HepG2 (cell line): ENCODE data around the gene DDAH2. TPM values are rescaled to one million over a fixed set of nuclear protein-coding genes. Genes with fewer than 3 reads are reported as not detected.
A peak's percentile ranks its signal among the peaks of the same experiment; 100 is the strongest.

Experiments used
- SKIL ChIP-seq: sonication (generic); formaldehyde crosslinking; IDR thresholded peaks from 2 replicates; pipeline ENCODE4 v1.8.0; 2022; ENCODE audit warnings: missing genetic modification reagents, mild to moderate bottlenecking, moderate library complexity, borderline replicate concordance
- SRSF1 ChIP-seq: fragments of 200-400 bp; formaldehyde crosslinking; optimal IDR thresholded peaks from 2 replicates; pipeline ENCODE3; 2017; ENCODE audit warnings: mild to moderate bottlenecking, low read depth, low read length, moderate library complexity
- ZFP36L2 ChIP-seq: sonication (generic); formaldehyde crosslinking; IDR thresholded peaks from 2 replicates; pipeline ENCODE4 v1.4.0; 2020; ENCODE audit warnings: missing genetic modification reagents
- ZNF333 ChIP-seq: sonication (generic); formaldehyde crosslinking; IDR thresholded peaks from 2 replicates; pipeline ENCODE4 v1.4.0; 2020; ENCODE audit warnings: mild to moderate bottlenecking, missing genetic modification reagents, borderline replicate concordance
- polyA plus RNA-seq, 8 experiments: library from polyadenylated mRNA; depleted of rRNA in 3 of 8; stranded (reverse) in 7 of 8; unstranded in 1 of 8; fragments of >200 nt; fragmentation: Illumina TruSeq in 4 of 8; extraction: Trizol in 4 of 8; gene quantifications; 2 replicates each; pipeline versions ENCODE4 v1.2.1 to v1.2.3, GENCODE V29; 2011 to 2016; ENCODE audit warnings: low read depth in 4 of 8, missing spikeins in 1 of 8, mixed read lengths in 1 of 8; ENCODE audit not compliant: insufficient read depth in 1 of 8
- total RNA-seq, 5 experiments: library from RNA; depleted of rRNA; stranded (reverse); fragments of >200 nt; fragmentation: Illumina TruSeq; extraction: Trizol; gene quantifications; 2 replicates each; pipeline ENCODE4 v1.2.3, GENCODE V29; 2016; ENCODE audit warnings: low read depth in 1 of 5
- TF ChIP-seq, protein P1 (sequence below): sonication (generic); formaldehyde crosslinking; IDR thresholded peaks from 2 replicates; pipeline ENCODE4 v1.4.0; 2020; ENCODE audit warnings: missing genetic modification reagents
- TF ChIP-seq, protein P2 (sequence below), 2 experiments: IDR thresholded peaks; 2 replicates each; pipeline ENCODE4 v1.6.1; 2011 to 2012; ENCODE audit warnings: low read length in 2 of 2, borderline replicate concordance in 1 of 2, low read depth in 1 of 2, mild to moderate bottlenecking in 1 of 2, moderate library complexity in 1 of 2
- TF ChIP-seq, protein P3 (sequence below): sonication (generic); formaldehyde crosslinking; IDR thresholded peaks from 2 replicates; pipeline ENCODE4 v1.9.0; 2021; ENCODE audit warnings: mild to moderate bottlenecking, missing genetic modification reagents
- TF ChIP-seq, protein P4 (sequence below): IDR thresholded peaks from 2 replicates; pipeline ENCODE4 v1.6.1; 2016; ENCODE audit warnings: mild to moderate bottlenecking, missing biosample characterization, missing genetic modification reagents

DDAH2 gene
- total and polyA plus RNA-seq, 2 of the 13 experiments (the other 11 are each of a cell fraction or from before 2014, with no cell fraction given), result 16.4 to 21.1 TPM

DNA sequence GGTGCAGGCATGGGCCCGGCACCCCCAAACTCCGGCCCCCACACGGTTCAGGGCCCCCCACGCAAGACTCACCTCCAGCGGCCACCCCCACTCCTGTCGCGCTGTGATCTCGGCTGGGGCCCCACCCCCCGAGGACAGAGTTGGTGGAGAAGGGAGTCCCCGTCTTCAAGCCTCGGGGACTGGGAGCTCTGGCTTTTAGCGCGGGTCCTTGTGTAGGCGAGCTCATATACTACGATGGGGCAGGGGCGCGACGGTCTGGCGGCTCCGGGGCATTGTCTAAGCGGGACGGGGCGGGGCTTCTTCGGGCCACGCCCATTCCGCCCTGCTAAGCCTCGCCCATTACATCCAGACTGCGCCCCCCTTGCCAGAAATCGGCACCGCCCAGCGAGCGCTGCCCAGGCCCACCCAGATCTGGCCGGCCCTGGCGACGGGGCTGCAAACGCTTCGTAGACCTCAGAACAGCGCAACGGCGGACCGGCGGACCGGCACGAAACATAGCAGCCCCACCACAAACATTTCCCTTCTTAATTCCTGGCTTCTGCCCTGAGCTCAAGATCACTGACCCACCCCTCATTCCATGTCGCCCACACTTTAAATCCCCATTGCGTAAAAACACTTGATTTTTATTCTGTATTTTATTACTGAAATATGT, 1.0 kb upstream of the DDAH2 start (continued):
- TF ChIP-seq, protein P1, sequence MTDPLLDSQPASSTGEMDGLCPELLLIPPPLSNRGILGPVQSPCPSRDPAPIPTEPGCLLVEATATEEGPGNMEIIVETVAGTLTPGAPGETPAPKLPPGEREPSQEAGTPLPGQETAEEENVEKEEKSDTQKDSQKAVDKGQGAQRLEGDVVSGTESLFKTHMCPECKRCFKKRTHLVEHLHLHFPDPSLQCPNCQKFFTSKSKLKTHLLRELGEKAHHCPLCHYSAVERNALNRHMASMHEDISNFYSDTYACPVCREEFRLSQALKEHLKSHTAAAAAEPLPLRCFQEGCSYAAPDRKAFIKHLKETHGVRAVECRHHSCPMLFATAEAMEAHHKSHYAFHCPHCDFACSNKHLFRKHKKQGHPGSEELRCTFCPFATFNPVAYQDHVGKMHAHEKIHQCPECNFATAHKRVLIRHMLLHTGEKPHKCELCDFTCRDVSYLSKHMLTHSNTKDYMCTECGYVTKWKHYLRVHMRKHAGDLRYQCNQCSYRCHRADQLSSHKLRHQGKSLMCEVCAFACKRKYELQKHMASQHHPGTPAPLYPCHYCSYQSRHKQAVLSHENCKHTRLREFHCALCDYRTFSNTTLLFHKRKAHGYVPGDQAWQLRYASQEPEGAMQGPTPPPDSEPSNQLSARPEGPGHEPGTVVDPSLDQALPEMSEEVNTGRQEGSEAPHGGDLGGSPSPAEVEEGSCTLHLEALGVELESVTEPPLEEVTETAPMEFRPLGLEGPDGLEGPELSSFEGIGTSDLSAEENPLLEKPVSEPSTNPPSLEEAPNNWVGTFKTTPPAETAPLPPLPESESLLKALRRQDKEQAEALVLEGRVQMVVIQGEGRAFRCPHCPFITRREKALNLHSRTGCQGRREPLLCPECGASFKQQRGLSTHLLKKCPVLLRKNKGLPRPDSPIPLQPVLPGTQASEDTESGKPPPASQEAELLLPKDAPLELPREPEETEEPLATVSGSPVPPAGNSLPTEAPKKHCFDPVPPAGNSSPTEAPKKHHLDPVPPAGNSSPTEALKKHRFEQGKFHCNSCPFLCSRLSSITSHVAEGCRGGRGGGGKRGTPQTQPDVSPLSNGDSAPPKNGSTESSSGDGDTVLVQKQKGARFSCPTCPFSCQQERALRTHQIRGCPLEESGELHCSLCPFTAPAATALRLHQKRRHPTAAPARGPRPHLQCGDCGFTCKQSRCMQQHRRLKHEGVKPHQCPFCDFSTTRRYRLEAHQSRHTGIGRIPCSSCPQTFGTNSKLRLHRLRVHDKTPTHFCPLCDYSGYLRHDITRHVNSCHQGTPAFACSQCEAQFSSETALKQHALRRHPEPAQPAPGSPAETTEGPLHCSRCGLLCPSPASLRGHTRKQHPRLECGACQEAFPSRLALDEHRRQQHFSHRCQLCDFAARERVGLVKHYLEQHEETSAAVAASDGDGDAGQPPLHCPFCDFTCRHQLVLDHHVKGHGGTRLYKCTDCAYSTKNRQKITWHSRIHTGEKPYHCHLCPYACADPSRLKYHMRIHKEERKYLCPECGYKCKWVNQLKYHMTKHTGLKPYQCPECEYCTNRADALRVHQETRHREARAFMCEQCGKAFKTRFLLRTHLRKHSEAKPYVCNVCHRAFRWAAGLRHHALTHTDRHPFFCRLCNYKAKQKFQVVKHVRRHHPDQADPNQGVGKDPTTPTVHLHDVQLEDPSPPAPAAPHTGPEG, result no peak
- TF ChIP-seq ZFP36L2 (CRISPR knock-in tag), result 0 out of 2 replicates have a peak, but pooled peaks have one; percentile 38
- TF ChIP-seq, protein P2, sequence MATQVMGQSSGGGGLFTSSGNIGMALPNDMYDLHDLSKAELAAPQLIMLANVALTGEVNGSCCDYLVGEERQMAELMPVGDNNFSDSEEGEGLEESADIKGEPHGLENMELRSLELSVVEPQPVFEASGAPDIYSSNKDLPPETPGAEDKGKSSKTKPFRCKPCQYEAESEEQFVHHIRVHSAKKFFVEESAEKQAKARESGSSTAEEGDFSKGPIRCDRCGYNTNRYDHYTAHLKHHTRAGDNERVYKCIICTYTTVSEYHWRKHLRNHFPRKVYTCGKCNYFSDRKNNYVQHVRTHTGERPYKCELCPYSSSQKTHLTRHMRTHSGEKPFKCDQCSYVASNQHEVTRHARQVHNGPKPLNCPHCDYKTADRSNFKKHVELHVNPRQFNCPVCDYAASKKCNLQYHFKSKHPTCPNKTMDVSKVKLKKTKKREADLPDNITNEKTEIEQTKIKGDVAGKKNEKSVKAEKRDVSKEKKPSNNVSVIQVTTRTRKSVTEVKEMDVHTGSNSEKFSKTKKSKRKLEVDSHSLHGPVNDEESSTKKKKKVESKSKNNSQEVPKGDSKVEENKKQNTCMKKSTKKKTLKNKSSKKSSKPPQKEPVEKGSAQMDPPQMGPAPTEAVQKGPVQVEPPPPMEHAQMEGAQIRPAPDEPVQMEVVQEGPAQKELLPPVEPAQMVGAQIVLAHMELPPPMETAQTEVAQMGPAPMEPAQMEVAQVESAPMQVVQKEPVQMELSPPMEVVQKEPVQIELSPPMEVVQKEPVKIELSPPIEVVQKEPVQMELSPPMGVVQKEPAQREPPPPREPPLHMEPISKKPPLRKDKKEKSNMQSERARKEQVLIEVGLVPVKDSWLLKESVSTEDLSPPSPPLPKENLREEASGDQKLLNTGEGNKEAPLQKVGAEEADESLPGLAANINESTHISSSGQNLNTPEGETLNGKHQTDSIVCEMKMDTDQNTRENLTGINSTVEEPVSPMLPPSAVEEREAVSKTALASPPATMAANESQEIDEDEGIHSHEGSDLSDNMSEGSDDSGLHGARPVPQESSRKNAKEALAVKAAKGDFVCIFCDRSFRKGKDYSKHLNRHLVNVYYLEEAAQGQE (IDR thresholded peaks at IDR 0.05; ENCODE audit: borderline replicate concordance in 1 of 2, low read depth in 1 of 2, low read length in 2 of 2), result no peak
- TF ChIP-seq SRSF1, result peak; percentile 92
- TF ChIP-seq ZNF333 (CRISPR knock-in tag), result peak; percentile 56; the same call in 1 of the 2 replicates
- TF ChIP-seq SKIL, result peak; percentile 56; the same call in 1 of the 2 replicates
- TF ChIP-seq, protein P3, sequence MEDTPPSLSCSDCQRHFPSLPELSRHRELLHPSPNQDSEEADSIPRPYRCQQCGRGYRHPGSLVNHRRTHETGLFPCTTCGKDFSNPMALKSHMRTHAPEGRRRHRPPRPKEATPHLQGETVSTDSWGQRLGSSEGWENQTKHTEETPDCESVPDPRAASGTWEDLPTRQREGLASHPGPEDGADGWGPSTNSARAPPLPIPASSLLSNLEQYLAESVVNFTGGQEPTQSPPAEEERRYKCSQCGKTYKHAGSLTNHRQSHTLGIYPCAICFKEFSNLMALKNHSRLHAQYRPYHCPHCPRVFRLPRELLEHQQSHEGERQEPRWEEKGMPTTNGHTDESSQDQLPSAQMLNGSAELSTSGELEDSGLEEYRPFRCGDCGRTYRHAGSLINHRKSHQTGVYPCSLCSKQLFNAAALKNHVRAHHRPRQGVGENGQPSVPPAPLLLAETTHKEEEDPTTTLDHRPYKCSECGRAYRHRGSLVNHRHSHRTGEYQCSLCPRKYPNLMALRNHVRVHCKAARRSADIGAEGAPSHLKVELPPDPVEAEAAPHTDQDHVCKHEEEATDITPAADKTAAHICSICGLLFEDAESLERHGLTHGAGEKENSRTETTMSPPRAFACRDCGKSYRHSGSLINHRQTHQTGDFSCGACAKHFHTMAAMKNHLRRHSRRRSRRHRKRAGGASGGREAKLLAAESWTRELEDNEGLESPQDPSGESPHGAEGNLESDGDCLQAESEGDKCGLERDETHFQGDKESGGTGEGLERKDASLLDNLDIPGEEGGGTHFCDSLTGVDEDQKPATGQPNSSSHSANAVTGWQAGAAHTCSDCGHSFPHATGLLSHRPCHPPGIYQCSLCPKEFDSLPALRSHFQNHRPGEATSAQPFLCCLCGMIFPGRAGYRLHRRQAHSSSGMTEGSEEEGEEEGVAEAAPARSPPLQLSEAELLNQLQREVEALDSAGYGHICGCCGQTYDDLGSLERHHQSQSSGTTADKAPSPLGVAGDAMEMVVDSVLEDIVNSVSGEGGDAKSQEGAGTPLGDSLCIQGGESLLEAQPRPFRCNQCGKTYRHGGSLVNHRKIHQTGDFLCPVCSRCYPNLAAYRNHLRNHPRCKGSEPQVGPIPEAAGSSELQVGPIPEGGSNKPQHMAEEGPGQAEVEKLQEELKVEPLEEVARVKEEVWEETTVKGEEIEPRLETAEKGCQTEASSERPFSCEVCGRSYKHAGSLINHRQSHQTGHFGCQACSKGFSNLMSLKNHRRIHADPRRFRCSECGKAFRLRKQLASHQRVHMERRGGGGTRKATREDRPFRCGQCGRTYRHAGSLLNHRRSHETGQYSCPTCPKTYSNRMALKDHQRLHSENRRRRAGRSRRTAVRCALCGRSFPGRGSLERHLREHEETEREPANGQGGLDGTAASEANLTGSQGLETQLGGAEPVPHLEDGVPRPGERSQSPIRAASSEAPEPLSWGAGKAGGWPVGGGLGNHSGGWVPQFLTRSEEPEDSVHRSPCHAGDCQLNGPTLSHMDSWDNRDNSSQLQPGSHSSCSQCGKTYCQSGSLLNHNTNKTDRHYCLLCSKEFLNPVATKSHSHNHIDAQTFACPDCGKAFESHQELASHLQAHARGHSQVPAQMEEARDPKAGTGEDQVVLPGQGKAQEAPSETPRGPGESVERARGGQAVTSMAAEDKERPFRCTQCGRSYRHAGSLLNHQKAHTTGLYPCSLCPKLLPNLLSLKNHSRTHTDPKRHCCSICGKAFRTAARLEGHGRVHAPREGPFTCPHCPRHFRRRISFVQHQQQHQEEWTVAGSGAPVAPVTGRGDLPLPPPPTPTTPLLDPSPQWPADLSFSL (CRISPR knock-in tag), result no peak
- TF ChIP-seq, protein P4, sequence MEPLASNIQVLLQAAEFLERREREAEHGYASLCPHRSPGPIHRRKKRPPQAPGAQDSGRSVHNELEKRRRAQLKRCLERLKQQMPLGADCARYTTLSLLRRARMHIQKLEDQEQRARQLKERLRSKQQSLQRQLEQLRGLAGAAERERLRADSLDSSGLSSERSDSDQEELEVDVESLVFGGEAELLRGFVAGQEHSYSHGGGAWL (CRISPR knock-in tag), result no peak
